Stimulated activated CD4-positive, alpha-beta T cell treated with anti-CD3 and anti-CD28 coated beads, Interleukin-1b, Interleukin-23, amount 100 ng/mL, for 4 hours (primary cell): Measurements from ENCODE around the gene KLHL25.

Source experiments
- DNase-seq, 2 donors: peaks; one replicate each; pipeline ENCODE4 v3.0.0-alpha.2; 2020; ENCODE audit warnings: low read depth in 2 of 2

KLHL25 gene

DNA sequence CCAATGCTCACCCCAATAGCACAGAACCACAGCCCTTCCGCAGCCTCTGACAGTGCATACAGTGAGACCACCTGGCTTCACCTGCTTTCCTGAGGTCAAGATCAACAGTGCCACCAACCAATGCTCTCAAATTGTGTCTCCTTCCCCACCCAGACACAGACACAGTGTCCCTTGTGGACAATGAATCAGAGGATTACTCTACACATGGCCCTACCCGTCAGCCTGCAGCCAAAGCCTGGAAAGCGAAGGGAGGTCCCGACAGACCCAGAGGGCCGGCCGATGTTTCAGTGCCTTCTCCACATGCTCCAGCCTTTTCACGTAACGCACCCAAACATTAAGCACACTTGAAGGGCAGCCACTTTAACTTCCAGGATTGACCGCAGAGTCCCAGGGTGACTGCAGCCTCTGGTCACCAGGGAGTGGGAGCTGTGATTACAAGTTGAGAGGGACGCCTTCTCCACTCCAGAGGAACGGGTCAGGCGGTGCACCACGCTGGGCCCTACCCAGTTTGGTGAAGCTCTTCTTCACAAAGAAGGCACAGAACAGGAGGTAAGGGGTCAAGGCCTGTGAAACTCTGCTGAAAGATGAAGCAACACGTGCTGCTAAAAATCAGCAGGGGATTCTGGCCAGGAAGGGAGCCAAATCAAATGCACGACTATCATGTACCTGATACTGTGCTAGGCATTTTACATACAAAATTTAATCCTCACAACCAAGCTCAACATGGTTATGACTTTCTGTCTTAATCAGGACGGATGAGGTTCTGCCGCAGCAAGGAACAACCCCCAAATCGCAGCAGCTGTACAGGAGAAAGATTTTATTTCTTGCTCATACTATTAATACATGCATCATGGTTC lies 17.2 kb downstream of the KLHL25 start:
- DNase-seq: no peak

DNA sequence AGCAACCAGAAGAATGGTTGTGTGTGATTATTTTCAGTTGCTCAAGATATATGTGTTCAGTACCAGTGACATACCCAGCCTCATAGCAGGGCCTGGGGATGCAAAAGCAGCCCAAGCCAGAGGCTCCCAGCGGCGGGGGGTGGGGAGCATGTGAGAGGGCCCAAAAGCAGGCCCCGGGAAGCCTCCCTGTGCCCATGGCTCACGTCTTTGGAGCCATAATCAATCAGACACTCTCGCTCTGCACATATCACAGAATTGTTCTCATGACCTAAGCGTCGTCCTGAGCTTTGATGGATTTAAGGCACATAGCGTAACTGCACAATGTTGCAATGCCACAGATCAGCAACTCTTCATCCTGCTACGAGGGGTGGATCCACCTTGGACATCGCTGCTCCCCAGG lies 20.8 kb downstream of the KLHL25 start:
- DNase-seq: no peak

DNA sequence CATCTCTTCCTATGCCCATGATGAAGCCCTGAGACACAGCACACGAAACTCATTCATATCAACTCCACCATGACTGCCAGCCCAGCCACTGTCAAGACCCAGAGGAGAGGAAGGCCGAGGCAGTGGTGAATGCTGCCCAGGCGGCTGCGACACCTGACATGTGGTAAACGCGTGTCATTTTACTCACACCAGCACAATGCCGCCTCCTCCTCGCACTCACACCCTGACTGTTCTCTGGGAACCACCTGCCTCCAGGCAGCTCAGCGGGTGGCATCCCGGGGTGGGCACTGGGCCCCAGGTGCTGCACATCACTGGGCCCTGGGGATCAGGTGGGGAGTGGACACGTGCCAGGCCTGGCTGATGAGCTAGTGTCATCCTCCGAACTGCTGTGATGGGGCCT lies 21.5 kb downstream of the KLHL25 start:
- no peak for DNase-seq

DNA sequence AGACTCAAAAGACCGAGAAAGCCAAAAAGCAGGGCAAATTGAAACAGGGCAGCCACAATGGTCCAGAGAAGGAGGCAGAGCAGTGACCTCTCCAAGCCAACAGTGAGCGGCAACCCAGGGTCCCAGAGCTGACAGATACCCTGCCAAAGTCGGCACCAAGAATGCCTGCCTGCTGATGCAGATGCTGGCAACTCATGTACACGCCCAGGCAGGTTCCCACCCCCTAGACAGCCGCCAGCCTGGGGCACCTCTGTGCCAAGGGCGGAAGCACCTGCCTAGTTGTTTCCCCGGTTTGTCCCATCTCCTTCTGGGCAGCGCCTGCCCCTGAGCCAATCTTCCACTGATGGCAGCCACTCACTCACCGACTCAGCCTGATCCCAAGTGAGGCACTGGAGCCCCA lies 22.1 kb downstream of the KLHL25 start:
- DNase-seq: no peak

DNA sequence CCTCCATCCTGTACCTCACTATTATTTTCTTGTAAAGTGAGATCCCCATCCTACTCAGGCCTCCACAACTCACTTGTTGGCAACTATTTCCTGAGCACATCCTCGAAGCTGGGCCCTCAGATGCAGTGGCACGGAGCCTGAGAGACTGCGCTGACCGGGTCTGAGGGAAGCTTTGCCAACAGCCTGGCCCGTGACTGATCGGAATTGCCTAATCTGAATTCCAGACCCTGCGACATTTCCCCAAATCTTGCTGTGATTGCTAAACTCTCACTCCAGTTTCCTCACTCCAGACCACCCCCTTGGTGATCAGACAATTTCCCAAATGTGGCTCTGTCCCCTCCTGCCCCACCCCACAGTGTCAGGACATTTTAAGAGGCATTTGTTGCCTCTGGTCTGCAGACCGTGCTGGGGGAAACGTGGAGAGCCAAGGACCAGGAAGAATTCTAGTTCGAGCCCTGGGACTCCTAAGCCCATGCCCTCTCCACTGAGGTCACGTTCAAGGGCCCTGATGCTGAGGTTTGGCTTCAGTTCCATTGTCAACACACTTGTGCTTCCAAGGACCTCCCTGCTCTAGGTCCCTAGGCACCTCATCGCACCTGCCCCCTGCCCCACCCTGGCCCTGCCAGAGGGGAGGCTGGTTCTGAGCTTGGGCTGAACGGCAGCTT lies 22.8 kb downstream of the KLHL25 start:
- DNase-seq: no peak

DNA sequence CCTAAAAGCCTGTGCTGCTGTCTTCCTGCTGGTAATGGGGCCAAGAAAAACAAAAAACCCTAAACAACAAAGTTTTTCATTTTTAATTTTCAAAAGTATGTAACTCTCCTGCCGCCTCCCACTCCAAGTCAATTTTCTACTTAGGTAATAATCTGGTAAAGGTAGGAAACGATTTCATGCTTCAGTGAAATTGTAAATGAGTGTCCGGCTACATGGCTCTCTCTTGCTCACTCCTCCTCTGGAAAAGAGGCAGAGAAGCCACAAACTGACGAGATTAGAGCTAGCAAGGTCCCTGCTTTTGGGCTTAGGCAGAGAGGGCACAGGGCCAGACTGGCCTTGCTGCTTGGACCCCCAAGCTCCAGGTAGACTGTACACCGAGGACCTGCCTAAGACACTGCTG lies 23.5 kb downstream of the KLHL25 start:
- no peak for DNase-seq

DNA sequence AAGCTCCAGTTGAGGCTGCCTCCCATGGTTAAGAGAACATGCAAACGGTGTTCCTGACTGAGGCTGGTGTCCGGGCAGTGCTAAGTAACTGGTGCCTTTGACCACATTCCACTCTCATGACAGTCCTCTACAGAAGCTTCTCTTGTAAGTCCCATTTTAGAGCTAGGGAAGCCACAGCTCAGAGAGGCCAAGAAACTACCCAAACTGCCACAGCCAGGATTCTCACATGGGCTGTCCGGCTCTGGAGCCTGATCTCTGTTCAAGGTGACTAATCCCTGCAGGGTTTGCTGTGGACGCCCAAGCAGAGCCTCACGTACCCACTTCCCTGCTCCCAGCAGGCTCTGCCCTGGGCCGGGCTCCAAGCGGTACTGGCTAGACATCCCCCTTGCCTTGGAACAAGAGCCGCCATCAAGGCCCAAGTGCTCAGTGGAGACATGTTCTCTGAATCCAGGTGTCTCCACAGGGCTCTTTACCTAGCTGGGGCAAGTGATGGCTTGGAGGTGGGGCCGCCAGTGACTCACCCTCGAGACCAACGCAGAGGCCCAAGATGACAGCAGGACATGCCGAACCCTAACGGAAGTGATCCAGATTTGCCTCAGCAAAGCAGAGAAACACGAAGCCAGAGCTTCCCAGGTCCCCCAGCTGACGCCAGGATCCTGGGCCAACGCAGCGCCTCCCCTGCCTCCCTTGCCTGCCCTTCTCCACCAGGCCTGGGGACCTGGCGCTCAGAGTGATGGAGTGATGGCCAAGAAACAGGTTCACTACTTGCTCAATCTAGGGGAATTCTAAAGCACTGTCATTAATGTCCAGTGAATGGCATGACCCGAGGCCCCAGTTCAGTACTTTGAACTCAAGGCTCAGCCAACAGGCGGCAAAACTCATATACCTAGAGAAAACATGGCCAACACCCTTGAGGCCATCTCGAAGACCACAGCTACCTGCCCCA lies 24.4 kb downstream of the KLHL25 start:
- no peak for DNase-seq

DNA sequence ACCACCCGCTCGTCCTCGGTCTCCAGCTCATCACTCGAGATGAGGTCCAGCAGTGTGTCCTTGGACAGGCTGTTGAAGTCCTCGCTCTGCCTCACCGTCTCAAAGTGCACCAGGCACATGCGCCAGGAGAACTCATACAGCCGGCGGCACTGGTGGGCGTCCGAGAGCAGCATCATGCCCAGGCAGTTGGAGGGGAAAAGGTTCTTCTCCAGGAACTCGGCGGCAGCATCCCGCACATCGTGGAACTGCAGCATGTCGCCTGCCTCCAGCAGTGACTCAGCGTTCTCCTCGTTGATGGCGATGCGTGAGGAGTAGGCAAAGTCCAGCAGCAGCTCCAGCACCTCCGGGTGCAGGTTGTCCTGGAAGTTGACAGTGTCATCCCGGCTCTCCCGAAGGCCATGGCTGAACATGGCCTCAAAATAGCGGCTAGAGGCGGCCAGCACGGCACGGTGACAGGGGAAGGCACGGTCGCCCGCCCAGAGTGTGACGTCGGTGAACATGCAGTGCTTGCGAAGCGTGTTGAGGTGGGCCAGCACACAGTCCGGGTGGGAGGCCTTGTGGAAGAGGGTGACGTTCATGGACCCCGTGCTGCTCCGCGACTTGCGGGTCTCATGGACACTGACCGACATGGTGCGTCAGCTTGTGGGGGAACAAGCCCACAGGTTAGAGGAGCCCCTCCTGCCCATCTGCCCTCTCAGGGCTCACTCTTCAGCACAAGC lies 25.4 kb downstream of the KLHL25 start:
- no peak for DNase-seq

DNA sequence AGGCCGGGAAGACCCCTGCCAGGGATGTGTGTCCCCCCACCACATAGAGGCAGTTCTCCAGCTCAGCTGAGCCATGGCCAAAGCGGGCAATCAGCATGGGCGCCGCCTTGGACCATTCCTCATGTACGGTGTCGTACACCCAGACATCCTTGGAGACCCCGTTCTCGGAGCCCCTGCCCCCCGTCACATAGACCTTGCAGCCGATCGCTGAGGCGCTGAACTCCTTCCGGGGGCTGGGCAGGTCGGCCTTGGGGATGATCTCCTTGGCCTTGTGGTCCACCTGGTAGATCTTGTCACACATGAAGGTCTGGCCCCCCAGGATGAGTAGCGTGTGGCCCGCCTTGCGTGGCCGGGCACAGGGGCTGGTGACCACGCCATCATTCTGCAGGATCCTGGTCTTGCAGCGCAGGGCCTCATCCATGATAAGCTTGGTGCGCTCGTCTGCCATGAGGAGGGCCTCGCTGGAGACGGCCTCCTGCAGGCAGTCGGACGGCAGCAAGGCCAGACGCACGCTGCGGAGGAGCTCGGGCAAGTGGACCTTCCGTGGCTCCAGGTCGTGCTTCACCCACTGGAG lies 26.0 kb downstream of the KLHL25 start:
- DNase-seq: no peak

DNA sequence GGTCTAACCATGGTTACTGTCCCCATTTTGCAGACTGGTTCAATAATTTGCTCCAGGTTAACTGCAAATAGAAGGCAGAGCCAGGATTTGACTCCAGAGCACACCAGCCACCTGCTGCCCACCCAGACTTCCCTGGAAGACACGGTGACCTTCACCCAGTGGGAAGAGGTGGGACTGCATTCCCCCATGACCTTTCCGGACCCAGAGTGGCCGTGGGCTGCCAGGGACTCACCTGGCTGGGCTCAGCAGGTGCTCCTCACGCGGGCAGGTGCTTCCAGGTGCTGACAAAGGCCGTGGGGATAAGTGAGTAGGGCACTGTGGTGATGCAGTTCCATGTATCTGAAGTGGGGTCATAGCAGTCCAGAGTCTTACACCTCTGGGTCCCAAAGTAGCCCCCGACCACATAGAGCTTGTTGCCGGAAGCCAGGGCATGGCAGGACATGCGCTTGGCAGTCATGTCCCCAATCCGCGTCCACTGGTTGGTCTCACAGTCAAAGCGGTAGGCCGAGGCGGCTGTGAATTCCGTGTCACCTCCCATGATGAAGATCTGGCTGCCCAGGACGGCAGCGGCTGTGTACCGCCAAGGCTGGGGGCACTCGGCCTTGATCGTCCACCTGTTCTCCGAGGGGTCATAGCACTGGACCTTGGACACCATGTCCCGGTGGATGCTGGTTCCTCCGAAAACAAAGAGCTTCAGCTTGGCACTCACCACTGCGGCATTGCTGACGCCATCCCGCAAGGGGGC lies 26.8 kb downstream of the KLHL25 start:
- no peak for DNase-seq

DNA sequence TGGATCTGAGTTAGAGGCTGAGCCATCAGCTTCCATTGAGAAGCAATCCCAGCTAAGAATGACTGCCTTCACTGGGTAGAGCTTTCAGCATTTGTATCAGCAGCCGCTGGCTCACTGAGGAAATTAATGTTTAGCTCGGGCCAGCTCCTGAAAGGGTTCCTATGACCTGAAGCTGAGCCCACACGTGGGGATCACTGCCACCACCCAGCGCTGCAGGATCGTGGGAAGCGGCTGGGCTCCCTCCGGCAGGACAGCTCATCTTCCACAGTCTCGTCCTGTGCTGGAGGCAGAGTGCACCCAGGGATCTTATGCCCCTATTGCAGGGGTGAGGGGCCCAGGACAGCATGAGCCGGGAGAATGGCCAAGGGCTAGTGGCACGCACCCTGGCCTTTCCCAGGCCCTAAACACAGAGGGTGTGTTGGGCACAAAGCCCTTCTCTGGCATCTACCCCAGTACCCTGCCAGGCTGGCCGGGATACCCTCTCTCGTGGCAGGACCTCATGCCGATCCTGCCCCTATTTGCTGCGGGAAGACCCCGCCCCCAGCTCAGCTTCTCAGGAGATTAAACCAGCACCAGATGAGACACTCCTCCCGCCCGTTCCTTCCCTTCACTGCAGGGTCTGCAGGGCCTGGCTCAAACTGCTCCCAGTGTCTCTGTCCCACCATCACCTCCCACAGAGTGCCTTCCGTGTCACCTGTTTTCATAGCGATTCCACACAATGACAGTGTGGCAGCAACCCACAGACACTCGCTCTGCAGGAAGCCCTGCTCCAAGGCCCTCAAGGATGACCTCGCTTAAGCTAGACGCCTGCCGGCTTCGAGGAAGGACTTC lies 28.5 kb downstream of the KLHL25 start:
- no peak for DNase-seq

DNA sequence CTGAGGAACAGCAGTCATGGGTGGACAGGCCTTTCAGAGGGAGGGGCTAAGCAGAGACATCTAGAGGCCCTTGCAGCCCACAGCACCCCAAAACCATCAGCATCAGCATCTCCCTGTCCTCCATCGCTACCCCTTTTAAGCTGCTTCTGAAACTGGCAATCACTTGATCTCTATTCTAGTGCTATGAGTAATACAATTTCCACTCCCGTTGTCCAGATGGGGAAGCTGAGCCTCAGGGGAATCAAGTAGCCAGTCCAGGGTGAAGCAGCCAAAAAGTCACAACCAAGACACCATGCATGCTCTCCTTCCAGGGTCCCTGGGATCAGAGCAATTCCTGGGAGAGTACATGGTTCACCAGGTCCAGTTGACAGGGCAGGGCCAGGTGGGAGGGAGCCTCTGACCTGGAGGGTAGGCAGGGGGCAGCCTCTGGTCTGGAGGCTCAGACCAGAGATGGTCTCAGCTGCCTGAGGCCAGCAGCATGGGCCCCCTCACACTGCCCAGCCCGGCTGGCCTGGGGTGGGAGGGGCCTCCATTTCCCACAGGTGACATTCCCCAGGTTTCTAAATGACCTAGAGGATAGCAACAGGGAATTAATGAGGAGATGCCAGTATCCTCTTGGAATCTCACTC lies 30.0 kb downstream of the KLHL25 start:
- no peak for DNase-seq

DNA sequence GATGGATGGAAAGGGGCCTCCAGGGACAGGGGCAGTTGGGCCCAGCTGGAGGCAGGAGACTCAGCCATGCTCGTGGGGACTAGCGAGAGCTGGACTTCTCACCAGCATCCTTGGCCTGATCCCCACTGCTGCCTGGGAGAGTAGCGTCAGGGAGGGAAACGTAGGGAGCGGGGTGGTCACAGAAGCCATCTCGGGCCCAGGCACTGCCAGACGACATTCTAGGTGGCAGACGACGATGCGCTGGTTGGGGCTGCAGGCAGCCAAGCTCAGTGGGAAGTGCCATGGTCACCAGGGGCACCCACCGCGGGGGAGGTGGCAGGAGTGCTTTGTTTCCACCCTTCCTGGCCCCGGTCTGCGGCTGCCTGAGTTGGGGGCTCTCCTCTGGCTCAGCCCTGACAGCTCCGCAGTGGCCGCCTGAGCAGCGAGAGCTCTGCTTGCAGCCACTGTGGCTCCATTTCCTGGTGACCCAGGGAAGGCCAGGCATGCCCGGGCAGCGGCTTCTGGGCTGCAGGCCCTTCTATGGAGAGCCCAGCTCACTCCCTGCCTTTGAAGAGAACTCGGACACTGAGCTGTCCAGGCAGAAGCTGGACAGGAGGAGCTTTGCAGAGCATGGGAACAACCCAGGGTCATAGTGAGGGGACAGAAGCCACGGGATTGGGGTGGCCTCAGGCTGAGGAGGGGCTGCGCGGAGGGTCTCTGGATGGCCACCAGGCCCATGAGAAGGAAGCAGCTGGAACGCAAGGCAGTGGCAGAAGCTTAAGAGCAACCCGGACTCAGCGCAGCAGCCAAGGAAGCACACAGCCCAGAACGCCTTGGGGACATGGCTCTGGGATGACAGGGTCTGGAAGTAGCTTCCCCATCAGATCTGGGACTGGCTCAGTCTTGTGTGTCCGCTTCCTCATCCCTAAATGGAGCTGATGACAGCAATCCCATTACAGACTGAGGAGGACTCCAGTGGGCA lies 30.8 kb downstream of the KLHL25 start:
- DNase-seq: no peak

DNA sequence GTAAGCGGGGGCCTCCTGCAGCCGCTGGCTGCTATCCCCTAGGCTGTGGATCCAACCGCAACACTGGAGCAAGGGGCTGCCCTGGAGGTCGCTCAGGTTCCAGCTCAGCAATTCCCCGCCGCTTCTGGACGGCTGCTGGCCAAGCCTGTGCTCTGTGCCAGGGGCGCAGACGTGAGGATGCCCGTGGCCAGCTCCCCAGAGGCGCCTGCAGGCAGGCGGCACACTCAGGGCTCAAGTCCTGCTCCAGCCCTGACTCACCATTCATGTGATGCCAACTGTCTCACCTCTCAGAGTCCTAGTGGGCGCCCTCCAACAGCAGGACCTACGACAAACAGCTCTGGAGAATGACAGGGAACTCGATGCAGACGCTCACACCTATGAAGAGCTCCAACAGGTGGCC lies 31.6 kb downstream of the KLHL25 start:
- no peak for DNase-seq

DNA sequence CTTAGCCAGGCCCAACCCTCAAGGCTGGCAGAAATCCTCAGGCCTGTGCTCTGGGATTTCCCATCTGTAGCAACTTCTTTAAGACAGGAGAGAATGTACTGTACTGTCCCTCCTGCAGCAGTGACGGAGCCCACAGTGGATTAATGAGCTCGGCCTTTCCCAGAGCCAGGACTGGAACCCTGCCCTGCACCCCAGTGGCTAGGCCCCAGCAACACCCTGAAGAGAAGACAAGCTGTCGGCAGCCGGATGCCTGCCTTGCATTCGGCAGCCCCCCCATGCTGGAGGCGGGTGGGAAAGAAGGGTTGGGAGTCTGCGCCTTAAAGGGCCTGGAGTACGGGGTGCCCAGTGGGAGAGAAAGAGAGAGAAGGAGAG lies 32.0 kb downstream of the KLHL25 start:
- DNase-seq: no peak

DNA sequence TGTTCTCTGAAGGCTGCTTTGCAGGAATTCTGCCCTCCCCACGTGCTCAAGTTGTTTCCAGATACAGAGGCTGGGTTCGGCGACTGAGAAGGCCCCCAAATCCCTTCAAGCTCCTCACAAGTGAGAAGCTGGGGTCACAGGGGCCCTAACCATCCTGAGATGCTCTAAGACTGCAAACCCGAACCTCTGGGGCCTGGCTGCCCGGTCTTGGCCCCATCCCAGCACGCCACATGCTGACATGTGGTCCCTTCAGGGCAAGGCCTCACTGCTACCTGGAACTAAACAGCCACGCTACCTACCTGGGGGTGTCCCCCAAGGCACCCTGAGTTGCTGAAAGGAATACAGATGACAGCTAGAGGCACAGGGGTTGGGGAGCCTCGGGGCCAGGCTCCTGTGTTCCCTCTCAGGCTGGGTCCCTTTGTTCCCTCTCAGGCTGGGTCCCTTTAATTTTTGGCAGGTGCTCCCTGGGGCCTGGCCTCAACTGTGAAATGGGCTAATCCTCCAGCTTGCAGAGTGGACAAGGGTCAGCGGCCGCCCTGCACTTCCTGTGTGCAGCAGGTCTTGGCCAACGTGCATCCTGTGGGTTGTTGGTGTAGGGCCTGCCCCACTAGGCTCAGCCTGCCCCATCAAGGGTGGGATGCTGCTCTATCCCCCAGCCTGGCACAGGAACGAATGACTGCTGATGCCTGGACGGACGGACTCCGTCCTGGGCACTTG lies 32.5 kb downstream of the KLHL25 start:
- DNase-seq: no peak

DNA sequence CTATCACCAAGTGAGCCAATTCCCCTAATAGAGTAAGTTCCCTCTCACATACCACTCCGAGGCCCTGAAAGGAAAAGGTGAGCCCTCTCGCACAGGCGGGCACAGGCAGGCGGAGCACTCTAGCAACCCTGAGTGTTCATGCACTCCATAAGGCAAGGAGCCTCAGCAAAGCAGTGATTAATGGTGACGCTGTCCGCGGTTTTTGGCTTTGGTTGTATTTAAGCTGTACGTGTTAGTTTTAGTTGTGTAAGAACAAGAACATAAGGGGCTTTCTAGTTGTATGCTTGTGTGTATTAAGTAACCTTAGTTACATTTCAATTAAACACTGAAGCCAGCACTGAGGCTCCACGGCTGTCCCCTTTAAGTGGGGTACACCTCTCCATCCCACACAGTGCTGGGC lies 33.1 kb downstream of the KLHL25 start:
- DNase-seq: no peak
